DND-41 (cell line): ENCODE data around the gene RAB3D.

ENCODE experiments used
- ATAC-seq: fragments of 200-7000 bp; cut with Tn5 transposase; 3 replicates; pipeline ENCODE4 v1.9.1; 2021; ENCODE audit warnings: low read depth; ENCODE audit not compliant: insufficient read depth
- DNase-seq: peaks from one replicate; pipeline ENCODE4 v3.0.0-alpha.2; 2020
- H2AFZ ChIP-seq: 2 replicates; pipeline ENCODE4 v1.6.0; 2012; ENCODE audit warnings: low read depth, low read length
- H3K27ac ChIP-seq: 2 replicates; pipeline ENCODE4 v1.5.1; 2012; ENCODE audit warnings: low read length, inconsistent platforms
- H3K27me3 ChIP-seq: fragments of 200-600 bp; sonication (generic); 2 replicates; pipeline ENCODE4 v1.6.0; 2012; ENCODE audit warnings: low read length, mild to moderate bottlenecking, inconsistent platforms; ENCODE audit not compliant: insufficient read depth, poor library complexity
- H3K36me3 ChIP-seq: 2 replicates; pipeline ENCODE4 v1.5.1; 2012; ENCODE audit warnings: low read length, inconsistent platforms; ENCODE audit not compliant: insufficient read depth
- H3K4me1 ChIP-seq: 2 replicates; pipeline ENCODE4 v1.5.1; 2012; ENCODE audit warnings: mild to moderate bottlenecking, low read length; ENCODE audit not compliant: insufficient read depth
- H3K4me2 ChIP-seq: 2 replicates; pipeline ENCODE4 v1.6.0; 2012; ENCODE audit warnings: mild to moderate bottlenecking, moderate library complexity, low read length, inconsistent platforms; ENCODE audit not compliant: insufficient read depth
- H3K4me3 ChIP-seq, 2 experiments: fragments of 200-600 bp in 1 of 2; shearing (Covaris generic) in 1 of 2; 2 replicates each; pipeline ENCODE4 v1.5.1; 2012 to 2016; ENCODE audit warnings: inconsistent platforms in 2 of 2, low read length in 2 of 2, mild to moderate bottlenecking in 2 of 2, low read depth in 1 of 2, moderate library complexity in 1 of 2
- H3K79me2 ChIP-seq: 2 replicates; pipeline ENCODE4 v1.6.0; 2012; ENCODE audit warnings: low read length, inconsistent platforms; ENCODE audit not compliant: insufficient read depth
- H3K9ac ChIP-seq: 2 replicates; pipeline ENCODE4 v1.6.0; 2012; ENCODE audit warnings: low read depth, mild to moderate bottlenecking, inconsistent platforms, low read length, moderate library complexity
- H3K9me3 ChIP-seq: 2 replicates; pipeline ENCODE4 v1.5.1; 2012; ENCODE audit warnings: low read length, moderate library complexity, mild to moderate bottlenecking, inconsistent platforms; ENCODE audit not compliant: insufficient read depth, severe bottlenecking
- H4K20me1 ChIP-seq: 2 replicates; pipeline ENCODE4 v1.6.0; 2012; ENCODE audit warnings: low read length; ENCODE audit not compliant: insufficient read depth
- CTCF ChIP-seq: IDR thresholded peaks from 2 replicates; pipeline ENCODE4 v1.5.1; 2012; ENCODE audit warnings: borderline replicate concordance, low read length, moderate library complexity, mild to moderate bottlenecking; ENCODE audit not compliant: poor library complexity, severe bottlenecking; ENCODE audit errors: extremely low read depth
- EZH2 ChIP-seq: IDR thresholded peaks from 3 replicates; pipeline ENCODE4 v1.6.1; 2012; ENCODE audit warnings: borderline replicate concordance, low read depth, mild to moderate bottlenecking, moderate library complexity, low read length, inconsistent platforms; ENCODE audit not compliant: severe bottlenecking

Gene RAB3D

DNA sequence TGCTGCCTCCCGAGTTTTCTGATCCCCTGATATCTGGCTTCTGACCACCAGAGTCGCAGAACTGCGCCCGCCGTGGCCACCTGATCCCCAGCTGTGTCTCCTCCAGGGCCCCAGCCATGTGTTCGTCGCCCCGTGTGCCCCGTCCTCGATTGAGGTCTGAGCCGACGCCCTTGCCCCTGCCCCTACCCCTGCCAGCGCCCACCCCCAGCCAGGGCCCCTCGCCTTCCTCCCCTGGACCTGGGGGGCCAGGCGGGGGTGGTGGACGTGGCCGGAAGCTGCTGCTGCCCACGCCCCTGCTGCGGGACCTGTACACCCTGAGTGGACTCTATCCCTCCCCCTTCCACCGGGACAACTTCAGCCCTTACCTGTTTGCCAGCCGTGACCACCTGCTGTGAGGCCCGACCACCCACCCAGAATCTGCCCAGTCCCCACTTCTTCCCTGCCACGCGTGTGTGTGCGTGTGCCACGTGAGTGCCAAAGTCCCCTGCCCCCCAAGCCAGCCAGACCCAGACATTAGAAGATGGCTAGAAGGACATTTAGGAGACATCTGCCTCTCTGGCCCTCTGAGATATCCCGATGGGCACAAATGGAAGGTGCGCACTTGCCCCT, 24.9 kb upstream of the RAB3D start:
- Histone ChIP-seq H3K27me3 (no peaks in the 10 kb centered on the region), H3K36me3 (peaks cover 6% of the 10 kb centered on the region), H3K79me2 (no peaks in the 10 kb centered on the region), H4K20me1 (no peaks in the 10 kb centered on the region; the same call in 1 of the 2 replicates), H3K4me2 (no peak overlapping the region), H2AFZ (no peak overlapping the region), H3K4me1 (no peaks in the 10 kb centered on the region), H3K27ac (no peak overlapping the region), H3K9me3 (no peaks in the 10 kb centered on the region), H3K4me3 (no peak overlapping the region), H3K9ac (no peak overlapping the region)
- DNase-seq: no peak
- ATAC-seq: no peak
- no peak for TF ChIP-seq EZH2
- TF ChIP-seq CTCF: no peak

GRCh38 chr19:11363881-11364280, 24.4 kb upstream of the RAB3D start:
- Histone ChIP-seq H3K27me3 (no peaks in the 10 kb centered on the region), H3K36me3 (peaks cover 6% of the 10 kb centered on the region), H3K9ac (no peak overlapping the region), H3K4me2 (no peak overlapping the region), H3K9me3 (no peaks in the 10 kb centered on the region), H3K27ac (no peak overlapping the region), H3K4me1 (no peaks in the 10 kb centered on the region), H3K4me3 (no peak overlapping the region), H4K20me1 (no peaks in the 10 kb centered on the region; the same call in 1 of the 2 replicates), H2AFZ (no peak overlapping the region), H3K79me2 (no peaks in the 10 kb centered on the region)
- ATAC-seq (no peak), DNase-seq (no peak)
- TF ChIP-seq CTCF: no peak
- no peak for TF ChIP-seq EZH2

GRCh38 chr19:11361771-11362731, 22.6 kb upstream of the RAB3D start:
- Histone ChIP-seq H3K4me3 (no peak overlapping the region), H3K27ac (no peak overlapping the region), H3K36me3 (peaks cover 4% of the 10 kb centered on the region), H3K79me2 (no peaks in the 10 kb centered on the region), H3K27me3 (no peaks in the 10 kb centered on the region), H3K9ac (no peak overlapping the region), H4K20me1 (no peaks in the 10 kb centered on the region; the same call in 1 of the 2 replicates), H3K4me1 (no peaks in the 10 kb centered on the region), H3K9me3 (no peaks in the 10 kb centered on the region), H2AFZ (no peak overlapping the region), H3K4me2 (no peak overlapping the region)
- no peak for ATAC-seq
- no peak for TF ChIP-seq EZH2
- TF ChIP-seq CTCF: no peak
- DNase-seq: no peak
